ENCODE measurements around the gene RSPH4A.

- no peak for TF ChIP-seq POLR2AphosphoS5 (IDR thresholded peaks at IDR 0.05; ENCODE audit: low read depth, low read length)
- TF ChIP-seq SIN3A (IDR thresholded peaks at IDR 0.05; ENCODE audit: borderline replicate concordance, insufficient read depth, low read length), result no peak
- TF ChIP-seq REST (IDR thresholded peaks at IDR 0.05; ENCODE audit: insufficient read depth in 1 of 2, low read depth in 2 of 2, low read length in 2 of 2), result no peak
- TF ChIP-seq TAF1 (IDR thresholded peaks at IDR 0.05; ENCODE audit: borderline replicate concordance, insufficient read depth, low read length), result no peak
These were observed 35.6 kb downstream of the RSPH4A start for GRCh38 chr6:116651916-116652315.

All from PFSK-1 (cell line).